ENCODE results near the gene ZCCHC24. TPM values are rescaled to one million over a fixed set of nuclear protein-coding genes. Genes with fewer than 3 reads are reported as not detected.

Gene ZCCHC24
- total RNA-seq, 1 experiment from 2014 or later: 3.3 TPM

DNA sequence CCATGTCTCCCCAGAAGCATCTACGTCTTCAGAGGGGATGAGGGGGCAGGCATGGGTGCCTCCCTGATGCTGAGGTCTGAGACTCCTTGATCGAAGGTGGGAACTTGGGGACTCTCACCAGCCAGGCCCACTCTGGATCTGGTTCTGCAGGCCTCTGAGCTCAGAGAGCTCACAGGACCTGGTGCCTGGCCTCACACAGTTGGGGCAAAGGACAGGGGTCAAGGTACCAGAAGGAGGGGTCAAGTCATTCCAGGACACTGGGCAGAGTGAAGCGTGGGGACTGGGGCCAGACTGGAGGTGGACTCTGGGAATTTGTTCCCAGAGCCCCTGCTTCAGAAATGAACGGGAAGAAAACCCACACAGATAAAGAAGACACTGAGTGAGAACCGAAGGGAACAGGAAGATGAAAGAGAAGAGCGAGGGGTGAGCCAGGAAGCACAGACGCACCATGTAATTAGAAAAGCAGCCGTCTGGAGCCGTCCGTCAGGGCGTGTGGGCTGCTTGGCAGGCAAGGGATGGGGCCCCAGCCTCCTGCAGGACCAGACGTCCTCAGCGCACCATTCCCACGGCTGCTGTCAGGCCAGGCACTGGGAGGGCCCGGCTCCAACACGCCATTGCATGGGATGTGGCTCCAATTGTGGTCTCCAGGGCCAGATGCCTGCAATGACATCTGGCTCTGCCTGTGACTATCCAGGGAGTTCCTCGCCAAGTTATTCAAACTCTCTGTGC, 47.7 kb downstream of the ZCCHC24 start:
- in situ Hi-C loops (cut with HindIII; ENCODE audit: low pct_unique_long_range_greater_than_20kb, low sequenced_read_pairs): no loop called here
- no peak for DNase-seq (ENCODE audit: low read depth, low spot score)

DNA sequence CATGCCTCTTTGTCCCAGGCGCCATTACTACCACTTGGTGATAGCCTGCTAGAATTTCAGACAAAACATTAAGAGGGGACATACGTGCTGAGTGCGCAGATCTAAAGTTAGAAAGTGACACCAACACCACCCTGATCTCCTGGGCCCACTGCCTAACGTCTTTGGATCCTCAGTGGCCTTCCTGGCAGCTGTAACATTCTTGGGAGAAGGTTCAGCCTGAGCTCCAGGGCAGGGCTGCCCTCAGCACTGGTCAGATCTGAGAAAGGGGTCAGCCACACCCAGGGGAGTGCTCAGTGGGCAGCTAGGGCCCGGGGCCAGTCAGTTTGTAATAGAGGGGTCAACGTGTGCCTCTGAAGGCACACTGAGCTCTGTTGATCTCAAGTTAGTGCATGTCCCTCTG, 48.4 kb downstream of the ZCCHC24 start:
- in situ Hi-C loops (cut with HindIII; ENCODE audit: low pct_unique_long_range_greater_than_20kb, low sequenced_read_pairs): no loop called here
- no peak for DNase-seq (ENCODE audit: low read depth, low spot score)

DNA sequence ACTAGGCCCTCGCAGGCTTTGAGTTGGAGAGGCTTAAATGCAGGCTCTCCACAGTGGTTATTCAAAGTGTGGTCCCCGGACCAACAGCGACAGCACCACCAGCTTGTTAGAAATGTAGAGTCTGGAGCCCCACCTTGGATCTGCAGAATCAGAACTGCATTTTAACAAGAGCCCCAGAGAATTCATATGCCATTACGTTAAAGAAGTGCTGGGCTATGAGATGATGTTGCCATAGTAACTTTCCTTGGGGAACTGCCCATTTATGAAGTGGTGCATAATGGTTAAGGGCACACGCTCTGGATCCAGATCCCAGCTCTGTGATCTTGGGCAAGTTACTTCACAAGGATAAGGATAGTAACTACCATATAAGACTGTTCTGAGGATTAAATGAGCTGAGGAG, 48.9 kb downstream of the ZCCHC24 start:
- DNase-seq (ENCODE audit: low read depth, low spot score): no peak
- in situ Hi-C loops (cut with HindIII; ENCODE audit: low pct_unique_long_range_greater_than_20kb, low sequenced_read_pairs): no loop called here

DNA sequence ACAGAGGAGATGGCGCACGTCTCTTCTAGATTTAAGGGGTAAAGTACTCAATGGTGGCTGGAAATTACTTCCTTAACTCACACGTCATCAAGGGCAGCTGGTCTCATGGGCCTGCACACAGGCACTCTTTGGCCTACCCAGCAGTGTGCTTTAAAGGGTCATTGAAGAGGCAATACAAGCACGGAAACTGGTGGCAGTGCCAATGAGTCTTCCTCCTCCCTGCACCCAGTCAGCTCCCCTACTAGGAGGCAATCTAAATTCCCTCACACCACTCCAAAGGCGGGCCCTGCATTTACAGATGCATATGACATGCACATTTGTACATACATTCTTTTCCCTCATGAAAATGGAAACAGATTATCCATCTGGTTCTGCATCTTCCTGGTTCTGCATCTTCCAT, 50.8 kb downstream of the ZCCHC24 start:
- in situ Hi-C loops (cut with HindIII; ENCODE audit: low pct_unique_long_range_greater_than_20kb, low sequenced_read_pairs): no loop called here
- DNase-seq (ENCODE audit: low read depth, low spot score): no peak

DNA sequence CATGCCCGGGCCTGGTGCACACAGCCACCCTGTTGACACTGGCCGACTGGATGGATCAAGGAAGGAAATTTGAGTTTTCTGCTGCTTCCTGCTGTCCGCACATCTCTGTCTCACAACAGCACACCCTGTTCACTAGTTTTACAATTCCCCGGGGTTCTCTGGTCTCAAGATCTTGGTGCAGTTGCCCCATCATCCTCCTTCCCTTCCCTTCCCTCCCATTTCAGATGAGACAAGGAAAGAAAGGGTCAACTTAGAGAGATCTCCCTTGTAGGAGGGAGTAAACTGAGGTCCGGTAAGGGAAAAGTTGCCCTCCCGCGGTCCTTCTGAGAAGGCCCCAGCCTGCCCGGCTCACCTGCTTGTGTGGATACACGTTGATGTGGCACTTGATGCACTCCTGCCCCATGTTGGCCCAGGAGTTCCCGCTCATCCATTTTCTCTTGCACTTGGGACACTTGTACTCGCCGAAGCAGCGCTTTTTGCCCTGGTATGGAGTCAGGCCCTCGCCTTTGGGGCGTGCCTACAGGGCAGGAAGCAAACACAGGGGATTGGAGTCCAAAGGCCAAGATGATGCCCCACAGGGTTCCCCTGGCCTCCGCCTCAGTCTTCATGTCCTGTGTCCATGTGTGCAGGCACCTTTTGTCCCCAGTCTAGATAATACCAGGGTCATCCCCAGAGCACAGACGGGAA, 51.4 kb downstream of the ZCCHC24 start:
- in situ Hi-C loops (cut with HindIII; ENCODE audit: low pct_unique_long_range_greater_than_20kb, low sequenced_read_pairs): no loop called here
- DNase-seq (ENCODE audit: low read depth, low spot score): no peak

DNA sequence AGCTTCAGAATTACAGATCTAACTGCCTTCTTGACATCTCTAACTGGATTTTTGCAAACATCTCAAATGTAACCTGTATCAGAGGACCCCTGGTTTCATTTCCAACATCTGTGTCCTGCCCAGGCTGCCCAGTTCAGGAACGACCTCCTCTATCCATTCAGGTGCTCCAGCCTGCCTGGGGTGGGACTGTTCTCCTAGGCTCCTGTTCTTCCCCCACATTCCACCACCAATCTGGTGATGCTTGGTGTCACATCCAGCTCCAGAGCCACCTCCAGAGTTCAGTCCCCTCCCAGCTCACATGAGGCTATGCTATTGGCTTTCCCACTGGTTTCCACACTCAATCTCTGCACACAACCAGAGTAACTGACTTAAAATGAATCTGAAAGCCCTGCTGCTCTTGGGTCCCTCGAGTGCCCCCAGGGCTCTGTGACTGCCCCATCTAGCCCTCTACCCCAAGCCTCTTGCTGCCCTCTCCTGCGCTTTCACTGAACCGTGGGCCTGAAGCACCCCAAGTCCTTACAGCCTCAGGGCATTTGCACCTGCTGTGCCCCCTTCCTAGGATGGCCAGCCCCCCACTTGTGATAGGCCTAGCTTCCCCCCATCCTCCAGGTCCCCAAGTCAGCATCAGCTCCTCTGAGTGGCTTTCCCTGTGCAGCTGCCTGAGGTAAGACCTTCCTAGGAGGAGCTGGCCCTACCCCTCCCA, 52.1 kb downstream of the ZCCHC24 start:
- DNase-seq (ENCODE audit: low read depth, low spot score): no peak
- in situ Hi-C loops (cut with HindIII; ENCODE audit: low pct_unique_long_range_greater_than_20kb, low sequenced_read_pairs): no loop called here

DNA sequence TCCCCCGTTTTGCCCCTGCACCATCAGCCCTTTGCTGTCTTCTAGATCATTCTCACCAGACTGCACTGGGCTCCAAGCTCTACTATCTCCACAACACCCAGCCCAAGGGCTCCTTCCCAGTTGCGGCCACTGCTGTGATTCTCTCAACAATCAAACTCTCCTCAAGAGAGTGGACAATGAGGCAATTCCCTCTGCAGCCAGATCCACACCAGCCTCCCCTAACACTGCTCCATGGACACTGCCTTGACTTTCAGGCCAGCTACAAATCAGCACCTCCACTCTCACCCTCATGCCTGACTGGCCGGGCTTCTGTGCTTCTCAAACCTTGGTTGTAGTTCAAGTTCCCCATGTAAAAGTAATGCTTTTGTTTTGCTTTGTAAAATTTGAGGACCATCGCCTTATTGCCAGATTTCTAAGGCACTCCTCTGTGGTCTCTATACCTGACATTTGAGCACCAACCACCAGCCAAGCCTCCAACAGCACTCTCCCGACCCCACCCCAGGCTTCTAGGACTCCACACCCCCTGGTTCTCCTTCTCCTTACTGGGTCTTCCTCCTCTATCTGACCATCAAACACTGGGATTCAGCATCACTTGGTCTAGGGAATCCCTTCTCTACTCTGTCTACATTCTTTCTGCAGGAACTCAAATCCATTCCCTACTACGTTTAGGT, 52.8 kb downstream of the ZCCHC24 start:
- in situ Hi-C loops (cut with HindIII; ENCODE audit: low pct_unique_long_range_greater_than_20kb, low sequenced_read_pairs): no loop called here
- DNase-seq (ENCODE audit: low read depth, low spot score): no peak

DNA sequence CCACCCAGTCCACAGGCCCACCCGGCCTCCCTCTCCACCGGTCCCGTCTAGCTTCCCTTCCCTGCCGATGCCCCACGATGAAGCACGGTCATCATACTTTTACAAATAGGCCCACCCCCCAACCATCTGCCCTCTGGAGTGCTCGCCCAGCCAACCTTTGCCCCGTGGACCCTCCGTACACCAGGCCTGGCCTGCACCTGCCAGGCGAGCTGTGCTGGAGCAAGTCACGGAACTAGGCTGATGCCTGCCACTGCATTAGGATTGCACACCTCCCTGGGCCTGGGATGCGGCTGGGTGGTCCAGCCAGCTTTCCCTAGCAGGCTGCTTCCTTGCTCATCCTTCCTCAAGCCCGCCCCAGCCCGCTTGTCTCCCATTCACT, 53.4 kb downstream of the ZCCHC24 start:
- in situ Hi-C loops (cut with HindIII; ENCODE audit: low pct_unique_long_range_greater_than_20kb, low sequenced_read_pairs): no loop called here
- DNase-seq (ENCODE audit: low read depth, low spot score): no peak

DNA sequence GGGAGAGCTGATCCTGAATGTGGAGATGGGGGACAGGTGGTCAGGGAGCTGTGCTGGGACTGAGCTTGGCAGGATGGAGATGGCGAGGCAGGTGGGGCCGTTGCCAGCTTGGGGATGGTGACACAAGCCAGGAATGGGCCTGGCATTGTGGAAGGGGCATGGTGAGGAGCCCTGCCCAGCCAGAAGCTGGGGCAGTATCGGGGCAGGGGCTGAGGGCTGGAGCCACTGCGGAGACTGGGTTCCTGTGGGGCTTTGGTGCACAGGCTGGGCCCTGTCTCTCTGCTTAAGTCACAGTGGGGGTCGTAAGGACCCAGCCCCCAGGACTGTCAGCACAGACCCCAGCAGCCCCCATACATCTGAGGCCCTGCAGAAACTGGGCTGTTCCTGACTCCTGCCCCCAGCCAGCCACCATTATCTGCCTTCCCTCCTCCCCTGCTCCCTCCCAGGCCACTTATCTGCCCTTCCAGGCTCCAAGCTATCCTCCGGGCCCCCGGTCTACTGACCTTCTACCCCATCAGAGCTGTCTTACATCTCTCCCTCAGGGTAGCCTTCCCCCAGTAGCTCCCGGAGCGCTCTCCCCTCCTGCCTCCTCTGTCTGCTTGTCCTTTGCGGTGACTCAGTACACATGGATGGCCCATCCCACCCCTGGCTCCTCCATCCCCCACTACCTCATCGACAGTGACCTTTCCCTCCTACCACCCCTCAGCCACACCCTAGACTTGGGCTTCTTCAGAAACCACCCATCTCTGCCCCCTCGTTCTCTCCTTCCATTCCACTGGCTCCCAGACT, 54.0 kb downstream of the ZCCHC24 start:
- DNase-seq (ENCODE audit: low read depth, low spot score): no peak
- in situ Hi-C loops (cut with HindIII; ENCODE audit: low pct_unique_long_range_greater_than_20kb, low sequenced_read_pairs): no loop called here

DNA sequence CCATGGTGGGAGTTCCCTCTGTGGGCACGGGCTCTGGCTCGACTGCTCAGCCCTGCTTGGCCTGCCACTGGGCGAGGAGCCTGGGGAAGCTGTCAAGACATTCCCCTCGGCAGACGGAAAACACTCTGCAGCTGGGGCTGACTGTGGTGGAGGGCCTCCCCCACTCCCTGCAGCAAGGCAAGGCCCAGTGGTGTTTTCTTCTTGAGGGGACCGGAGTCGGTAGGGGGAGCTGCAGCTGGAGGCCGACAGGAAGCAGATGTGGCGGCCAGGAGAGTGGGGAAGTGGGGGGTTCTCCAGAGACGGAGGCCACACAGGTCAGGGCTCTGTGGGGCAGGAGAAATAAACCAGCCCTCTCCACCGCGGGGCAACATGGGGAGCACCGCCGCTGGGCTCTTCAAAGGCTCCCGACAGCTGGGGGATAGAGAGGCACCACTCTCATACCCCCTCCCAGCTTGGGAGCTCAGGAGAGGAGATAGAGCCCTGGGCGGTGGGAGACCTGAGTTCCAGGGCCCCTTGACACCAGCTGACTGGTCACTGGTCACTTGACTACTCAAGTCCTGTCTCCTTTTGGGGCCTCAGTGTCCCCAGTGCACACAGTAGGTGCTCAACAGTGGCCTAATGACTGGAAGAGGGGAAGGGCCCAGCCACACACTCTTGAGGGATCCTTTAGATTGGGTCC, 54.7 kb downstream of the ZCCHC24 start:
- in situ Hi-C loops (cut with HindIII; ENCODE audit: low pct_unique_long_range_greater_than_20kb, low sequenced_read_pairs): no loop called here

DNA sequence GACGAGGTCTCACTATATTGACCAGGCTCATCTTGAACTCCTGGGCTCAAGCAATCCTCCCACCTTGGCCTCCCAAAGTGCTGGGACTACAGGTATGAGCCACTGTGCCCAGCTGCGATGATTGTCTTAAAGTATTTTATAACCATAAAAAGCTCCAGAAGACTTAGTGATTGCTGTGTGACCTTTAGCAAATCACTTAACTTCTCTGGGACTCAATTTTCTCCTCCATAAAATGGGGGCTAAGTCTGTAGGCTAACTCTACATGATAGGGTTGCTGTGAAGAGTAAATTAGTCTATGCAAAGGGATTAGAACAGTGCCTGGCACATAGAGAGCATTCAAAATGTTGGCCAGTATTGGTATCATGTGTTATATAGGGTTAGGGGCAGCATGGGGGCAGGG, 55.4 kb downstream of the ZCCHC24 start:
- in situ Hi-C loops (cut with HindIII; ENCODE audit: low pct_unique_long_range_greater_than_20kb, low sequenced_read_pairs): no loop called here
- no peak for DNase-seq (ENCODE audit: low read depth, low spot score)

More for the DNA sequence above, 54.7 kb downstream of the ZCCHC24 start:
- no peak for DNase-seq (ENCODE audit: low read depth, low spot score)

DNA sequence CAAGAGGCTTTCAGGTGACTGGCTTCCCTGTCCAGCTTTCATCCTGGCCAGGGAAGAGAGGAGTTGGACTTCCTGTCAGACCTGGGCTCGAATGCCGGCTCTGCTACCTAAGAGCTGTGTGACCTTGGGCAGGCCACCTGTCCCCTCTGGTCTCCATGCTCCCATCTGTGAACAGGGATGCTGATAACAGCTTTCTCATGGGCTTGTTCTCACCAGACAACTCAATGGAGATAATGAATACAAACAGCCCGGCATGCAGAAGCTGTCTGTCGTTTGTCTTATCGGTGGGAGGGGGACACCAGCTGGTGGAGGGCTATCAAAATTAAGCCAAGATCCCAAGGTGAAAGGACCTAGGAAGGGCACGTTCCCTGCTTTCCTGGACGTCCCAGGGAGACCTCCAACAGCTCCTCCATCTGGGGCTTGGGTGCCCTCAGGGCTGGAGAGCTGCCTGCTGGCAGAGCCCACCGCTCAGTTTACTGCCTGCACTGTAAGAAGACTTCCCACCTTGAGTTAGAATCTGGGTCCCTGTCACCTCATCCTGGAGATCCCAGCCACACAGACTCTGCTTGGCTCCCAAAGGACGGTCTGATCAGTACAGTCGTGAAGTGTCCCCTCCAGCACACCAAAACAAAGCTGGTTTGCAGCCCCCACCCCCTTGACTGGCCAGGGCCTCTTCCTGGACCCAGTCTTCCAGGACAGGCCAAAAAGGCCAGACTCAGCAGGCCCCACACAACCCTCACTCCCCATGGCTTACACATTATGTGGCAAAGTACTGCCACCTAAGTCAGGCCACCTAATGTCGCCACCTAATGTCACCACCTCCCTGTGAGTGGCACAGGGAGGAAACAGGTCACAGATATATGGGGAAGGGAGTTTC, 57.2 kb downstream of the ZCCHC24 start:
- no peak for DNase-seq (ENCODE audit: low read depth, low spot score)
- in situ Hi-C loops (cut with HindIII; ENCODE audit: low pct_unique_long_range_greater_than_20kb, low sequenced_read_pairs): no loop called here

DNA sequence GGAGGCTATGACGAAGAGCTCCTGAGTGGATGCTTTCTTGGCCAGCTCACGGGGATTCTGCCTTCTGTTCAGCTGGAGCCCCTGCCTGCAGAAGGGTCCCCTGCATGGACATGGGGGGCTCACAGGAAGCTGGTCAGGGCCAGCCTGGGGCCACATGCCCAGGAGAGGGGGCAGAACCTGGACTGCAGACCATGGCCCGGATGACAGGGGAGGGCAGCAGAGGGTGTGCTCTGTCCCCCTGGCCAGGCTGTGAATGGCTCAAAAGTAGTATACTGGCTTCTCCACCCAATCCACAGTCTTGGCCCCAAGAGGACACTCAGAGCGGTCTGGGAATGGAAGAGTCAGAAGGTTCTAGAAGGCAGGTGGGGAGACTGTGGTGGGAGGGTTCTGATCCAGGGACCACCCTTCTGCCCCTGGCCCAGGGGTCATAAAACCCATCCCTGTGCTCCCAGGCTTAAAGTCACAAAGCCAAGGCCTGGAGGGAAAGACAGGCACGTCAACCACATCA, 57.9 kb downstream of the ZCCHC24 start:
- DNase-seq (ENCODE audit: low read depth, low spot score): no peak
- in situ Hi-C loops (cut with HindIII; ENCODE audit: low pct_unique_long_range_greater_than_20kb, low sequenced_read_pairs): no loop called here

DNA sequence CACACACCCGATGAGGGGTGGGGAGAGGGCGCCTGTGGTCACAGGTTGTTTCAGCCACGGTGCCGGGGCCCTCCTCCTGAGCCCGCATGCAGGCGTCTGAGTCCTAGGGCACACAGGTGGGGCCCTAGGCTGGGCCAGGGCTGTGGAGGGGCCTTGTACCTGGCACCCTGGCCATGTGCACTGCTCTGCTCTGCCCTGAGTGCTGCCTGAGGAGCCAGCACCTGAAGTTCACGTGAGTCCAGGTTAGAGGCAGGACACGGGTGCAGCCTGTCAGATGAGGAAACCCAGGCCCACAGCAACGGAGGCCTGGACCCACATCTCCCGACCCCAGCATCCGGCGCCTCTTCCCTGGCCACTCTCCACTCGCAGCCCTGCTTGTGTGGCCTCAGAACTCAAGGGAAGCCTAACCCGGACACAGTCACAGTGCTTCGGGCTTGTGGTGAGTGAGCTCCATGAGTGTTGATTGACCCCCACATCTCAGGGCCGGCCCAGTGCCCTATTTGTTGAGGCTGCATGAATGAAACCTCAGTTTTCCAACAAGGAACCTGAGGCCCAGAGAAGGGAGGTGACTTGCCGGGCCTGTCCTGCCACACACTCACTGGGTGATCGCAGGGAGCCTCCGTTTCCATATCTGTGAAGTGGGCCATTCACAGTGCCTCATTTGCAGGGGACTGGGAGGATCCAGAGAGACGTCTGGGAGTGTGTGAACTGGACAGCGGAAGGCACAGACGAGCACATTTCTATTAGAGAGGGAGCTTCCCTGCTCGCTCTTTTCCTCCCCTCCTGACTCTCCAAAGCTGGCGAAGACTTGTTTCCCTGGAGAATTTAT, 58.6 kb downstream of the ZCCHC24 start:
- no peak for DNase-seq (ENCODE audit: low read depth, low spot score)
- in situ Hi-C loops (cut with HindIII; ENCODE audit: low pct_unique_long_range_greater_than_20kb, low sequenced_read_pairs): no loop called here

DNA sequence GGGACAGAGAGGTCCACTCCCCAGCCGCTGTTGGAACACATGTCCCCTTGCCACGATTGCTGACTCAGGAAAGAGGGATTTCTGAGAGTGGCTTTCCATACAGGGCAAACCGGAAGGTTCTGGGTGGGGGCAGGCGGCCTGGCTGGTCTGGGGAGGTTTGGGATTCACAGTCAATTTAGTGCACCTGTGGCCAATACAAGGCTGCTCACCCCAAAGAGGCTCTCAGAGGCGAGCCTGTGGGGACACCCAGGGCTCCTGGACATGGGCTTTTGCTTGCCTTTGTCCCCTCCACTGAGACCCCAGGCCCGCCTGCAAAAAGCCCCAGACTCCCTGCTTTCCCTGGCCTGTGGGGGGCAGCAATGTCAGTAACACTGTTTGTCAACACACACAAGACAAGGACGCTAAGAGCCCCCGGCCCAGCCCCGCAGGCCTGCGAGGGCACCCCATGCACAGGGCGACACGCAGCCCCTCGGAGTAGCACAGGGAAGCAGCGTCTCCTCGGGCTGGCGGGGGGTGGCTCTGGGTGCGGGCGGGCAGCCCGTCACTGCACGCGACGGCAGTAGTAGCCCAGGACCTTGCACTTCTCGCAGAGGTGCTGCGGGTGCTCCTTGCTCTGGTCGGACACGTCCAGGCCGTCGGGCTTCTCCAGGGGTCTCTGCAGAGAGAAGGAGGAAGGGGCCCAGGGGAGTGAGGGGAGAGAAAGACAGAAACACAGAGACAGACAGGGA, 59.5 kb downstream of the ZCCHC24 start:
- DNase-seq (ENCODE audit: low read depth, low spot score): no peak
- in situ Hi-C loops (cut with HindIII; ENCODE audit: low pct_unique_long_range_greater_than_20kb, low sequenced_read_pairs): no loop called here
